Measurements from ENCODE around the gene SLC44A1.

Gene SLC44A1

DNA sequence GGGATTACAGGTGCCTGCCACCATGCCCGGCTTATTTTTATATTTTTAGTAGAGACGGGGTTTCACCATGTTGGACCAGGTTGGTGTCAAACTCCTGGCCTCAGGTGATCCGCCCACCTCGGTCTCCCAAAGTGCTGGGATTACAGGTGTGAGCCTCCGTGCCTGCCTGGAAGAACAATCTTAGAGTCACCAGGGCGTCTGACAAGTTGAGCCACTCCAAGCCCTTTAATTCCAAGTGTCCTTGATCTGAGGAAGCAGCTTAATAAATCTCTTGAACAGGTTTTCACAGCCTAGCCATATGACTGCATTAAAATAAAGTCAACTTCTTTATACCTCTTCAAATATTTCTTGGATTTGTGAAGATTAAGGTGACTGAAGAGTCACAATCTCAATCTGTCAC, 31.5 kb downstream of the SLC44A1 start:
- DNase-seq, result no peak

- no peak for DNase-seq
Observed at GRCh38 chr9:105278751-105279150, 34.3 kb downstream of the SLC44A1 start.

- DNase-seq, result no peak
Observed at GRCh38 chr9:105280691-105281090, 36.2 kb downstream of the SLC44A1 start.

DNA sequence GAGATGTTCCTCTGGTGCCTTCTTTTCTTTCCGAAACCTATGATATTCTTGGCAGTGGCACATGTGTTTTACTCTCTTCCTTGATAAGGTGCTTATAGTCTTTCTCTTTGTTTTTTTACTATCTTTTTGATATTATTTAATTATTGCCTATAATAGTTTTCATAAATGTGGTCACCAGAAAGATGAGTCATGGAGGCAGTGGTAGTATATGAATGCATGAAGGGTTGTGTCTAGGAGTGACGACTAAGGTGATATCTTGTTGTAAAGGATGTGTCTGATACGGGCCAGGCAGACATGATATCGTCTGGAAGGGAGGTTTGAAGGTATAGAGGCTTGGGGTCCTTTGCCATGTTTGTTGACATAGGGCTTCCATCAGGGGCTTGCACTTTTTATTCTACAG, 36.8 kb downstream of the SLC44A1 start:
- no peak for DNase-seq

DNA sequence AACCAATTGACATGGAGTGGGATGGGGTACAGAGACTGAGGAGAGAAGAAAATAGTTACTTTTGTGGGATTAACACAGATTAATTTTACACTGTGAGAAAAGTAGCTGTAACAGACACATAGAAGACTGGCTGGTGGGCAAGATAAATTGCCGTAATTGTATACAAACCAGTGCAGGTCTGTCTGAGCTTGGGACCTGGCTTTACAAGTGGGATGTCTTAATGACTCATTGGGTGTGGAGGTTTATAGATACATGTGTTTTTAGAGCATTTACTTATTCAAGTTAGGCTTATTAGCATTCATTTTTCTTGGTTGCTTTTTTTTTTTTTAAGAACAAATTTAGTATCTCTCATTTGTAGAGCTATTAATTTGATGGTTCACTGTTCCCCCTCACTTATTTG, 37.5 kb downstream of the SLC44A1 start:
- no peak for DNase-seq

DNA sequence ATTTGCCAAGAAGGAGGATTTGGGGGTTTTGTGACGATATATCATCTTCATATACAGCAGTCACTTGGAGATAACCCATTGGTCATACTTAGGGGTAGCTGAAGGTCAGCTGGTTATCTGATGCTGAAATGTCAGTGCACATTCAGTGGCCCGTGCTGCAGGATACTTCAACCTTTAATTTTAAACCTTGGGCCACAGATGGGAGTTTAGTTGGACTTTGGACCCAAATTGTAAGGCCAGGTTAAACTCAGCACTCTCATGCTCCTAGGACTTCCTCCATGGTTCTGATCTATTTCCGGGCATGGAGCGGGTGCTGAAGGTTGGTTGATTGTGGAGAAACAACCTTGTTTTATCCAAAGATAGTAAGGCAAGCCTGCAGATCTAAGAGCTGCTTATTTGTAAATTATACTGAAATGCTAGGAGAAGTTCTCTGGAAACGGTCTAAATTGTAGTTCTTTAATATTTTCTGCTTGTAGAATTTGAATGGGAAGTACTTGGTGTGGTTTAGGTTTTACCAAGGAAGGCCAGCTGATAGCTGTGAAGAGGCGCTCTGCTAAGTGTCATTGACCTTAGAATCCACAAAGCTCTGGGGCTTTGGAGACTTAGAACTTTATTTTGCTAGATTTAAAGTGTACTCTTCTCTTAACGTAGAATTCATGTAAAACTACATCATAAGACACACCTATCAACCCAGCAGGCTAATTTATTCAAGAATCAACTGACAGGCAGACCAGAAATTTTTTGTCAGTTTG, 38.6 kb downstream of the SLC44A1 start:
- no peak for DNase-seq

DNA sequence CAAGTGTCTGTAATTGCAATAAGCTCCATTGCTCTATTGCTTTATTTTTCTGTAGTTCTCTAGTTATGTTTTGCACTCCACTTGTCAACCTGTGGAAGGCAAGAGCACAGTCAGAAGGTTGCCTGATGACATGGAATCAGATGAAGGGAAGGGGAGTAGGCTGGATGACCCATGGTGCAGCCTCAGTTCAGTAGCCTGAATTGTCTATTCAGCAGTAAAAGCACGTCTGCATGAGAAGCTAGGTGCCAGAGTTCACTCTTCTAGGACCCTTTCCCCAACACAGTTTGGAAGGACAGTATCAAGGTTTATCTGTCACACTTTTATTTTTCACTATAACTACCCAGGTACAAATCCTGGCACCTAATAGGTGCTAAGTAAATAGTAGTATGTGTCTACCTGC, 39.3 kb downstream of the SLC44A1 start:
- no peak for DNase-seq

DNA sequence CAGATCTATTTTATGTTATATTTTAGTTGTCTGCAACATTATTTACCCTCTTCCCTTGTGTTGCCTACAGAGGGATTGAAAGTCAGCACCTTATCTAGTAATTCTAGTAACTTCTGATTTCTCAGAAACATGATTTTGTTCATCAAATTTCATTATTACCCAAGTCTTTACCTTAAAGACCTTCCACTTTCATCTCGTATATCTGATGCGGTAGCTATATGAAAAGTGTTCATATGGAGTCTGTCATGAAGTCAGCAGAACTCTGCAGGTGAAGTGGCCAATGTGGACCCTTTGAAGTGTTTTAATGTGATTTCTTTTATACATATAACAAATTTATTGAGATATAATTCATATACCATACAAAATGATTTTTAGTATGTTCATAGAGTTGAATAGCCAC, 40.0 kb downstream of the SLC44A1 start:
- no peak for DNase-seq

- no peak for DNase-seq
Observed at GRCh38 chr9:105286098-105286497, 41.6 kb downstream of the SLC44A1 start.

- DNase-seq, result no peak
Observed at GRCh38 chr9:105289305-105289704, 44.9 kb downstream of the SLC44A1 start.

GRCh38 chr9:105290418-105290817, 46.0 kb downstream of the SLC44A1 start:
- DNase-seq, result no peak

GRCh38 chr9:105290954-105291353, 46.5 kb downstream of the SLC44A1 start:
- no peak for DNase-seq

DNA sequence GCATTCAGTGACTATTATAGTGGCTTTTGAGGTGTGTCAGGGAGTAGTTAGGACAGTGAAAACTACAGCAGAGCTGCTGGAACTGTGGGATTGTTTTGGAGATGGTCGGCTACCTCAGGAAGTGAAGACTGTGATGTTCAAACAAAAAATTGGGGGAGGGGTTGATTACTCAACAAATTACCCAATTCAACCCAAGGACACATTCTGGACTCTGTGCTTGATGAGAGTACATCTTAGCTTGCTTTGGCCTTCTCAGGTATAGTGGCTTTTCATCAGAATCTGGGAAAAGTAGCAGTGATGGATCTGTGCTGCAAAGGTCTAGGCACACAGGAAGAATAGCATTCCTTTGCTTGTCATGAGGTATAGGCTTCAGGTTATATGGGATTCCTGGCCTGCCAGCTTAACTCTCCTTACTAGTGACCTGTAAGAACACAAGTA, 47.0 kb downstream of the SLC44A1 start:
- no peak for DNase-seq

GRCh38 chr9:105291938-105292337, 47.5 kb downstream of the SLC44A1 start:
- DNase-seq, result no peak

GRCh38 chr9:105293408-105293807, 49.0 kb downstream of the SLC44A1 start:
- no peak for DNase-seq

GRCh38 chr9:105295201-105295550, 50.7 kb downstream of the SLC44A1 start:
- no peak for DNase-seq

GRCh38 chr9:105295986-105296385, 51.5 kb downstream of the SLC44A1 start:
- DNase-seq, result no peak

GRCh38 chr9:105296445-105296844, 52.0 kb downstream of the SLC44A1 start:
- no peak for DNase-seq

DNA sequence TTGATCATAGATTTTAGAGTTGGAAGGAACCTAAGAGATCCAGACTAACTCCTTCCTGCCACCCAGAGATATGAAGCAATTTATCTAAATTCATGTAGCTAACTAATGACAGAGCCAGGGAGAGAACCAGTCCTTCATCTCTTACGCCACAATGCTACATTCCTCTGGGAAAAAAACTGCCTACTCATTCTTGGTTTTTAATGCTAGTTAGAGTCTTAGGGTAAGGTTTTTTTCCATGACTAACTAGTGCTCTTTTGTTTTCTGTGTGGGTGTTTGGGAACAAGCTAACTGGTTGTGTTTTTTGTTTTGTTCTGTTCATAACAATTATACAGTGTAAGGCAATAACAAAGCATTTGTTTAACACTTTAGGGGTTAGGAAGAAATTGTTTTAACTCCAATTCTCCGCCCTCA, 52.4 kb downstream of the SLC44A1 start:
- no peak for DNase-seq

DNA sequence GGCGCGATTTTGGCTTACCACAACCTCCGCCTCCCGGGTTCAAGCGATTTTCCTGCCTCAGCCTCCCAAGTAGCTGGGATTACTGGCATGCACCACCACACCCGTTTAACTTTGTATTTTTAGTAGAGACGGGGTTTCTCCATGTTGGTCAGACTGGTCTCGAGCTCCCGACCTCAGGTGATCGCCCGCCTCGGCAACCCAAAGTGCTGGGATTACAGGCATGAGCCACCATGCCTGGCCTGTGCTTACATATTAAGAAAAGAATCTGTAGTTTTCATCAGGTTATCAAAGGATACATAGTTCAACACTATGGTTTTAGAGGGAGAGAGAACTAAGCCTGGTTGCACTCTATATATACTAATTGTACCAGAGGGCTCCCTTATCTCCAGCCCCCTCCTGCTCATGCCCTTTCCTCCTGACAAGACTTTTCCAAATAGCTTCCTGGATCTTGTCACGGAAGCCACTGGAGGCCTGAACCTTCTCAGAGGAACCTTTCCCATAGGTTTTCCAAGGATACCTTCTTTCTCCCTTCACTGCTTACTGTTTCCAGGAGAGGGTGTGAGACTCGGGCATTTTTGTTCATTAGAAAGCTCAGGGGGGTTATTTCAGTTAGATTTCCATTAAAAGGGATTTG, 53.1 kb downstream of the SLC44A1 start:
- no peak for DNase-seq

DNA sequence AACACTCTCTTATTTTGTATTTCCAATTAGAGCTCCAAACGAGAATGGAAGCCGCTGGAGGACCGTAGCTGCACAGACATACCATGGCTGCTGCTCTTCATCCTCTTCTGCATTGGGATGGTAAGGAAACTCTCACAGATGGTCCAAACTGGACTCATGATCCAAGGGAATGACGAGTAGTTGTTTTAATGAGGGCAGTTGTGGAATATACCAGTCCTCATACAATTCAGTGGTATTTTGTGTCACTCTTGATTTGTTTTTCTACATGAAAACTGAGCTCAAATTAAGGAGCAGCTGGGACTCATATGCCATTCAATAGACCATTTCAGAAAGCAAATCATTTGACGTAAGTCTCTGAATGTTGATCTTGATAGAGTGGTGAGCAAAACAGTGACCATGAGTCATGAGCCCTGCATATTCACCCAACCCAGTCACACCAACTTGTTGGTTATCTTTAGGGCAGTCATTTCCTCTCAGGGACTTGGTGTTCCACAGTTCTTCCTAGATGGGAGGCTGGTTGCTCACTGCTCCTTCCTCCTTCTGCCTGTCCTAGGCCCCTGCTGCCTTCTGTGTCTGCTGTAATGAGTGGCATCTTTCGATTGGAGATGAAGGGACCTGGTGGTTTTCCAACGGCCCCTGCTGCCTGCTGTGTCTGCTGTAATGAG, 54.9 kb downstream of the SLC44A1 start:
- DNase-seq, result no peak

DNA sequence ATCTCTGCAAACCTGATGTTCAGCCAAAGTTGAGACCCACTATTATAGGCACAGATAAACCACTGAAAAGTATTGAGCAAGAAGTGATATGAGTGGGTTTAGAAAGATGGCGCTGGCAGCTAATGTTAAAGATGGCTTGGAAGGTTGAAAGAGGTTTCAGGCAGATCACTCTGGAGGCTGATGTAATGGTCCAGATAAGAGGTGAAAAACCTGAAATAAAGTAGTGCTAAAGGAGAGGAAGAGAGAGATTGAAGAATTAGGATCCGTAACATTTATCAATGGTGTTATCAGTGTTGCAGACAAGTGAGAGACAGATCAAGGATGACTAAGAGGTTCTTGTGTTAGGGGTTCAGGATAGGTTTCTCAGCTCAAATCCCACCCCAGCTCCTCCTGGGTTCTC, 58.3 kb downstream of the SLC44A1 start:
- DNase-seq, result no peak

DNA sequence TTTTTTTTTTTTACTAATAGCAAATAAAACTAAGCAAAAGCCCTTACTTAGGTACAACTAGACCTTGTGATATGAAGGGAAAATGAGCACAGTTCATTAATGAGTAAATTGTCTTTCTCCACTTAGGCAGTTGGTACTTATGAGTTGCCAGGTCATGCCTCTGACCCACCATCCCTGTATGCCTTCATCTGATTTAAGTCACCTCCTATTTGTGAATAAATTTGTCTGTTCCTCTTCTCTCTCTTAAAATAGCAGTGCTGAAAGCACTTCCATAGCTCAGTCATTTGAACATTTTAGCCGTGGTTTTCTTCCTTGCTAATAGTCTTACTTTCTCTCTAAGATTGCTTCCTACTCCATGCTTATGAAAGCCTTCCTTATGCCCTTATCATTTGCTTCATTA, 61.4 kb downstream of the SLC44A1 start:
- DNase-seq, result no peak
